Superior temporal gyrus (tissue), 1 donor: Measurements from ENCODE around the gene CCDC192.
"Not testable (repeated sequence)": the region's sequence is repeated elsewhere in the genome, so short reads cannot be mapped to it uniquely, and the experiment has no call there.

Experiments
- DNase-seq: peaks from one replicate; pipeline ENCODE4 v3.0.0-alpha.2; 2016; ENCODE audit errors: extremely low spot score

CCDC192 gene

DNA sequence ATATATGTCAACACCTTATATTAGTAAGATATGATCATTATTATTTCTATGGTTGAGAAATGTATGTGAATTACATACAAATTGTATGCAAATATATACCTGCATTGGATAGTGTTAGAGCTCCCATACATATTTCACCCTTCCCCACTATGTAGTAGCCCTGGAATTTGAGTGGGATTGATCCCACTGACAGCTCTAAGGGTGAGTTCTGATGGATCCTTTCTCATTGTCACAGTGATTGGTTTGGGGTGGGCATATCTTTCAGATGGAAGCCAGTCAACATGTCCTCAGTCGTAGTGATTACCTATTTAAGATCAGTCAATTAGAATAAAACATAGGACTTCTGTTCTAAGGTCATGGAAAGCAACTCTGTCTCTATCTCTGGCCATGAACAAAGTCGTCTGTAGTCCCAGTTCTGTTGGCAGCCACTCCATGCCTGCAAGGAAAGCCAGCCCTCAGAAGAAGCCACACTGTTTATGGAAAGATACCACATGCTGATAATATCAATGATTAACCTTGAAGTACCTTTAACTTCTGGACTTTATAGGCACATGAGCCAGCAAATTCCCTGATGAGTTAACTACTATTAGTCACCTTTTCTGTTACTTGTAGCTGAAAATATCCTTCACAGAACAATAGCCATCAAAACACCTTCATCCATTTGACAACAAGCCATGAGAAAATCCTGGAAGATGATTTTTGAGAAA is 5.1 kb upstream of the CCDC192 start:
- DNase-seq = no peak

GRCh38 chr5:127699416-127699815 is 3.8 kb upstream of the CCDC192 start:
- DNase-seq = no peak

GRCh38 chr5:127700237-127700766 is 2.9 kb upstream of the CCDC192 start:
- DNase-seq = no peak

GRCh38 chr5:127702434-127702833 is 757 bp upstream of the CCDC192 start:
- DNase-seq = no peak

- no peak for DNase-seq
Measured at GRCh38 chr5:127705120-127705892, 2.1 kb downstream of the CCDC192 start.

- no peak for DNase-seq
Measured at GRCh38 chr5:127706691-127707090, 3.5 kb downstream of the CCDC192 start.

DNA sequence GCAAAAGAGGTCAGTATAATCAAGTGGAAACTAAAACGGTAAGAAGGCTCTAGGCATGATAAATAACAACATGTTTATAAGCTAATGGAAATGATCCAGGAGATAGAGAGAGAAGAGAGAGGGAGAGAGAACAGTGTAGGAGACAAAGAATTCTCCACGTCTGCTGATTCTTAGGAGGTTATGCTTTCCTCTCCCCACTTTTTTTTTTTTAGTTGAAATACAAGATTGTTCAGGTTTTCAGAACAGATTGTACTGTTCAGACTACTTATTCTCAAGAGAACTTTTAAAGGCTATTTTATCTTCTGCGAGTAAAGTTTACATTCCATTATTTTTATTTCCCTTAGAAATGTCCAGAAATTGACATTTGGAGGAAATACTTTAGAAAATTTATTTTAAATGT is 4.0 kb downstream of the CCDC192 start:
- no peak for DNase-seq

DNA sequence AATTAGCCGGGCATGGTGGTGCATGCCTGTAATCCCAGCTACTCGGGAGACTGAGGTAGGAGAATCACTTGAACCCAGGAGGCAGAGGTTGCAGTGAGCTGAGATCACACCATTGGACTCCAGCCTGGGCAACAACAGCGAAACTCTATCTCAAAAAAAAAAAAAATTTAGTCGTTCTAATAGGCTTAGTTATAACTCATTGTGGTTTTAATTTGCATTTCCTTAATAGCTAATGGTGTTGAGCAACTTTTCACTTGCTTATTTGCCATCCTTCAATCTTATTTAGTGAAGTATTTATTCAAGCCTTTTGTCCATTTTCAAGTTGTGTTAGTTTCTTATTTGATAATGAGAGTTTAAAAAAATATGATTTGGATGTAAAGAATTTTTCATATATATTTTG is 9.9 kb downstream of the CCDC192 start:
- not testable (repeated sequence) for DNase-seq

- DNase-seq = peak; percentile 17
Measured at GRCh38 chr5:127718181-127718580, 15.0 kb downstream of the CCDC192 start.

GRCh38 chr5:127723571-127723970 is 20.4 kb downstream of the CCDC192 start:
- DNase-seq = no peak

DNA sequence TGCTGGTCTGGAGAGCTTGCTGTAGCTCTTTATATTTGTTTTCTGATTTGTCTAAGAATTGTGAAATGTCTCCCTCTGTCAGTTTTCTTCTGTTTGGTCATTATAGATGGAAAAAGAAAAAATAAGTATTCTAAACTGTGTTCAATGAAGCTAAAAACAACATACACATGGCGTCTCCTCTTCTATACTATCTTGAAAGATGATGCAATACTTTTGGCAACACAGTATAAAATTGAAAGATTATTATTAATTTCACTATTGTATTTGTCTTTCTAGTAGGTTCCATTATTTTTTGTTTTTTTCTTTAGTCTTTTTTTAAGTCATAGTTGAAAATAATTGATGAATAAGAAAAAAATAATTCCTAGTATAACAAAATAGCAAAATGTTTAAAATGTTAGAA is 22.5 kb downstream of the CCDC192 start:
- no peak for DNase-seq

- DNase-seq = no peak
Measured at GRCh38 chr5:127732963-127733362, 29.8 kb downstream of the CCDC192 start.

DNA sequence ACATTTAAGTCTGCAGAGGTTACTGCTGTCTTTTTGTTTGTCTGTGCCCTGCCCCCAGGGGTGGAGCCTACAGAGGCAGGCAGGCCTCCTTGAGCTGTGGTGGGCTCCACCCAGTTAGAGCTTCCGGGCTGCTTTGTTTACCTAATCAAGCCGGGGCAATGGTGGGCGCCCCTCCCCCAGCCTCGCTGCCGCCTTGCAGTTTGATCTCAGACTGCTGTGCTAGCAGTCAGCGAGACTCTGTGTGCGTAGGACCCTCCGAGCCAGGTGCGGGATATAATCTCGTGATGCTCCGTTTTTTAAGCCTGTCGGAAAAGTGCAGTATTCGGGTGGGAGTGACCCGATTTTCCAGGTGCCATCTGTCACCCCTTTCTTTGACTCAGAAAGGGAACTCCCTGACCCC is 36.2 kb downstream of the CCDC192 start:
- DNase-seq = not testable (repeated sequence)

DNA sequence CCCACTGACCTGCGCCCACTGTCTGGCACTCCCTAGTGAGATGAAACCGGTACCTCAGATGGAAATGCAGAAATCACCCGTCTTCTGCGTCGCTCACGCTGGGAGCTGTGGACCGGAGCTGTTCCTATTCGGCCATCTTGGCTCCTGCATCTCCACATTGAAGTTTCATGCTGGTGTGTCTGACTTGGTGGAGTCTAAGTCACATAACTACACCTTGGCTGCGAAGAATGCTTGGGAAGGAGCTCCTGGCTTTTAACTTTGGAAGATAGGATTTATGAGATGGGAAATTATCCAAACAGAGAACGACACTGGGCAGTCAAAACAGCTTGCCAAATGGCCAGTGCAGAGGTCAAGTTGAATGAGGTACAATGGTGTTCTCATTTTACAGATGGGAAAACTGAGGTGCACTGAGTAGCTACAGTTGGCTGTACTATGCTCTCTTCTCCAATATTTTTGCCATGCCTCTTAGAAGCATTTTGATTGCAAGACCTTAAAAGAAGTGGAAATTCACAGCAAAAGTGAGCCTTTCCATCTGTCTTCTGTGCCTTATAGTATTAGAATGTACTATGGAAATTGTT is 36.7 kb downstream of the CCDC192 start:
- DNase-seq = no peak

DNA sequence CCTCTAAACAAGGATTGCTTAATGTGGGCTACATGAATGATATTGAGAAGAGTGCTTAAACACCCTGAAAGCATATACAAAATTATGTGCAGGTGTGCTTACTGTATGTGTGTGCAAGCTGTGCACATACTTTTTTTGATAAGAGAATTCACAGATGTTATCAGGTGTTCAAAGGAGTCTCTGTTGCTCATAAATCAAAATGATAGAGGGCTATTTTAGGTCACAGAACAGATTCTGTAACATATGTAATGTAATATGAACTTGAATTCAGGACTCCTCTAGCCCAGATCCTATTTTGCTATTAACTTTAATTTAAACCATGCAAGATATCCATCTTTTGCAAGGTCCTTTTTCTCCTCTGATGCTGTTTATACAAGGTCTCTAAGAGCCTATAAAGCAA is 38.2 kb downstream of the CCDC192 start:
- no peak for DNase-seq

DNA sequence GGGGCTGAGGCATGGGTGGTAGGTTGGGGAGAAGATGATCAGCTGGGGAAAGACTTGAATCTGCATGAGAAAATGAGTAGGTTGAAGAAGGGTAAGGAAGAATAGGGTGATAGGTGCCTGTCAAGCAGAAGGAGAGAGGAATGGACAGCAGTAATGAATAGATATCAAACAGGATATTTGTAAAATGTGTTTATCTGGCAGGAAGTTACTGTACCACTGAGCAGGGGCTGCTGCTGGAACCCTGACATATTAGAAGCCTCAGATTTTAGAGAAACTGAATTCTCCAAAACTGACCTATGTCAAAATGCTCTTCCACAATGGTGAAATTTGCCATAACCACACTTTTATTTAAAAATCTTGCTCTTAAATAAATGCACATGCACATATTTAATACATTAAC is 41.0 kb downstream of the CCDC192 start:
- DNase-seq = no peak

GRCh38 chr5:127746756-127747155 is 43.6 kb downstream of the CCDC192 start:
- no peak for DNase-seq

DNA sequence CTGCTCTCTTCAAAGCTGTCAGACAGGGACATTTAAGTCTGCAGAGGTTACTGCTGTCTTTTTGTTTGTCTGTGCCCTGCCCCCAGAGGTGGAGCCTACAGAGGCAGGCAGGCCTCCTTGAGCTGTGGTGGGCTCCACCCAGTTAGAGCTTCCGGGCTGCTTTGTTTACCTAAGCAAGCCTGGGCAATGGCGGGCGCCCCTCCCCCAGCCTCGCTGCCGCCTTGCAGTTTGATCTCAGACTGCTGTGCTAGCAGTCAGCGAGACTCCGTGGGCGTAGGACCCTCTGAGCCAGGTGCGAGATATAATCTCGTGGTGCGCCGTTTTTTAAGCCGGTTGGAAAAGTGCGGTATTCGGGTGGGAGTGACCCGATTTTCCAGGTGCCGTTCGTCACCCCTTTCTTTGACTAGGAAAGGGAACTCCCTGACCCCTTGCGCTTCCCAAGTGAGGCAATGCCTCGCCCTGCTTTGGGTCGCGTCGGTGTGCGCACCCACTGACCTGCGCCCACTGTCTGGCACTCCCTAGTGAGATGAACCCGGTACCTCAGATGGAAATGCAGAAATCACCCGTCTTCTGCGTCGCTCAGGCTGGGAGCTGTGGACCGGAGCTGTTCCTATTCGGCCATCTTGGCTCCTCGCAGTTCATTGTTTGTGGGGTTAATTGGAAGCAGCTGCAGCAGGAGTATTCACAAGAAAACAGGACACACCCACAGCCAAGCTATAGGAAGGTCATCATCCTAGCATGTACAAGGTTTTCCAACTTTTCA is 49.5 kb downstream of the CCDC192 start:
- DNase-seq = not testable (repeated sequence)

DNA sequence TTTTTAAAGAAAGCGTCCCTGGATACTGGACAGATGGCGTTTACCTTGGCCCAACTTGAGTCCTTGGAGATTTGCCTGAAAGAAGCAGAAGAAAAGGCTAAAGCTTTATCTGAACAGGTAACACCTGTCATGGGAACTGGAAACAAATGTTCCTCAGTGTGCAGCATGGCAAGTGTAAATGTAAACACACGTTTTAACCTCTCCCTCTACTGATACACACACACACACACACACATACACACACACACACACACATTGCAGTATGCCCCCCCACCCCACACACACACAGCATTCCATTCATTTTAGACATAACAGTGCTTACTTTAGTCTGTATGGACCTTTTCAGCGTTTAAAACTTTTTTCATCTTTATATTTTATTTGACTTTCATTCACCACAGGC is 51.1 kb downstream of the CCDC192 start:
- DNase-seq = no peak

GRCh38 chr5:127754706-127755105 is 51.5 kb downstream of the CCDC192 start:
- DNase-seq = no peak

GRCh38 chr5:127757576-127757975 is 54.4 kb downstream of the CCDC192 start:
- DNase-seq = peak; percentile 78

- no peak for DNase-seq
Measured at GRCh38 chr5:127758766-127759283, 55.6 kb downstream of the CCDC192 start.
